Measurements from ENCODE around the gene CTBP2.
"Not testable (repeated sequence)": the region's sequence is repeated elsewhere in the genome, so short reads cannot be mapped to it uniquely, and the experiment has no call there.

The CTBP2 gene

GRCh38 chr10:124991835-124992234, 168.5 kb downstream of the CTBP2 start:
- Histone ChIP-seq H3K27me3 (ENCODE audit: insufficient read depth, low read length, poor library complexity) (no peaks in the 10 kb centered on the region), H3K4ac (ENCODE audit: low read depth, low read length) (no peak overlapping the region), H3K56ac (ENCODE audit: low read length) (no peak overlapping the region), H3K4me1 (ENCODE audit: control insufficient read depth, low read depth, low read length) (no peaks in the 10 kb centered on the region), H3K79me2 (ENCODE audit: control insufficient read depth, insufficient read depth, low read length) (no peaks in the 10 kb centered on the region), H3K79me1 (ENCODE audit: low read length) (no peaks in the 10 kb centered on the region), H3K4me3 (ENCODE audit: low read length) (no peak overlapping the region), H2BK120ac (ENCODE audit: low read depth, low read length) (no peak overlapping the region), H3K9ac (ENCODE audit: low read length) (no peak overlapping the region), H3K23ac (ENCODE audit: low read length) (no peak overlapping the region), H2BK5ac (ENCODE audit: low read length) (no peak overlapping the region), H3K36me3 (ENCODE audit: control insufficient read depth, insufficient read depth, low read length) (peaks cover 11% of the 10 kb centered on the region), H2BK15ac (replicated peaks; ENCODE audit: low read depth) (no peak overlapping the region), H3K18ac (ENCODE audit: low read length) (no peak overlapping the region), H4K5ac (ENCODE audit: low read length) (no peak overlapping the region), H2AK5ac (ENCODE audit: low read length) (no peak overlapping the region), H4K8ac (ENCODE audit: low read depth, low read length) (no peak overlapping the region), H3K4me2 (ENCODE audit: low read length) (no peak overlapping the region), H3K27ac (ENCODE audit: low read depth, low read length) (no peak overlapping the region)
- WGBS (ENCODE audit: extremely low coverage, insufficient coverage, low lambda C conversion rate), result no CpG with 5 or more reads among the region's 4 CpGs
- DNase-seq, result no peak

- no peaks in the 10 kb centered on the region for H3K4me1 ChIP-seq (ENCODE audit: control insufficient read depth, low read depth, low read length)
- no peak for DNase-seq
- no peaks in the 10 kb centered on the region for H3K79me2 ChIP-seq (ENCODE audit: control insufficient read depth, insufficient read depth, low read length)
- no peak overlapping the region for H2BK15ac ChIP-seq (replicated peaks; ENCODE audit: low read depth)
- H2BK120ac ChIP-seq (ENCODE audit: low read depth, low read length), result no peak overlapping the region
- H3K4me3 ChIP-seq (ENCODE audit: low read length), result no peak overlapping the region
- H3K23ac ChIP-seq (ENCODE audit: low read length), result no peak overlapping the region
- H3K4me2 ChIP-seq (ENCODE audit: low read length), result no peak overlapping the region
- H3K79me1 ChIP-seq (ENCODE audit: low read length), result no peaks in the 10 kb centered on the region
- H2BK5ac ChIP-seq (ENCODE audit: low read length), result no peak overlapping the region
- WGBS (ENCODE audit: extremely low coverage, insufficient coverage, low lambda C conversion rate), result no CpG with 5 or more reads among the region's 14 CpGs
- no peak overlapping the region for H3K9ac ChIP-seq (ENCODE audit: low read length)
- H3K56ac ChIP-seq (ENCODE audit: low read length), result no peak overlapping the region
- H4K5ac ChIP-seq (ENCODE audit: low read length), result no peak overlapping the region
- H3K27ac ChIP-seq (ENCODE audit: low read depth, low read length), result no peak overlapping the region
- H3K18ac ChIP-seq (ENCODE audit: low read length), result no peak overlapping the region
- no peak overlapping the region for H4K8ac ChIP-seq (ENCODE audit: low read depth, low read length)
- H3K27me3 ChIP-seq (ENCODE audit: insufficient read depth, low read length, poor library complexity), result no peaks in the 10 kb centered on the region
- peaks cover 11% of the 10 kb centered on the region for H3K36me3 ChIP-seq (ENCODE audit: control insufficient read depth, insufficient read depth, low read length)
- H2AK5ac ChIP-seq (ENCODE audit: low read length), result no peak overlapping the region
- no peak overlapping the region for H3K4ac ChIP-seq (ENCODE audit: low read depth, low read length)
Observed at GRCh38 chr10:124990671-124991625, 169.4 kb downstream of the CTBP2 start.

GRCh38 chr10:124989526-124989925, 170.8 kb downstream of the CTBP2 start:
- Histone ChIP-seq H3K56ac (ENCODE audit: low read length) (no peak overlapping the region), H3K9ac (ENCODE audit: low read length) (no peak overlapping the region), H3K36me3 (ENCODE audit: control insufficient read depth, insufficient read depth, low read length) (peaks cover 13% of the 10 kb centered on the region), H2AK5ac (ENCODE audit: low read length) (no peak overlapping the region), H2BK15ac (replicated peaks; ENCODE audit: low read depth) (no peak overlapping the region), H3K4me1 (ENCODE audit: control insufficient read depth, low read depth, low read length) (no peaks in the 10 kb centered on the region), H2BK5ac (ENCODE audit: low read length) (no peak overlapping the region), H2BK120ac (ENCODE audit: low read depth, low read length) (no peak overlapping the region), H3K4me2 (ENCODE audit: low read length) (no peak overlapping the region), H3K23ac (ENCODE audit: low read length) (no peak overlapping the region), H3K4ac (ENCODE audit: low read depth, low read length) (no peak overlapping the region), H3K79me2 (ENCODE audit: control insufficient read depth, insufficient read depth, low read length) (no peaks in the 10 kb centered on the region), H3K18ac (ENCODE audit: low read length) (no peak overlapping the region), H3K79me1 (ENCODE audit: low read length) (no peaks in the 10 kb centered on the region), H3K4me3 (ENCODE audit: low read length) (no peak overlapping the region), H4K5ac (ENCODE audit: low read length) (no peak overlapping the region), H4K8ac (ENCODE audit: low read depth, low read length) (no peak overlapping the region), H3K27ac (ENCODE audit: low read depth, low read length) (no peak overlapping the region), H3K27me3 (ENCODE audit: insufficient read depth, low read length, poor library complexity) (no peaks in the 10 kb centered on the region)
- no peak for DNase-seq
- whole genome bisulfite sequencing (ENCODE audit: extremely low coverage, insufficient coverage, low lambda C conversion rate), result no CpG with 5 or more reads among the region's 10 CpGs

GRCh38 chr10:124988753-124989152, 171.6 kb downstream of the CTBP2 start:
- not testable (repeated sequence) for H2BK15ac ChIP-seq (replicated peaks; ENCODE audit: low read depth); H3K4ac ChIP-seq (ENCODE audit: low read depth, low read length); H3K18ac ChIP-seq (ENCODE audit: low read length); H3K9ac ChIP-seq (ENCODE audit: low read length); H3K4me3 ChIP-seq (ENCODE audit: low read length); H2BK120ac ChIP-seq (ENCODE audit: low read depth, low read length); H3K4me1 ChIP-seq (ENCODE audit: control insufficient read depth, low read depth, low read length); H3K23ac ChIP-seq (ENCODE audit: low read length); DNase-seq; H4K8ac ChIP-seq (ENCODE audit: low read depth, low read length); H2AK5ac ChIP-seq (ENCODE audit: low read length); H4K5ac ChIP-seq (ENCODE audit: low read length); H3K4me2 ChIP-seq (ENCODE audit: low read length); H3K27me3 ChIP-seq (ENCODE audit: insufficient read depth, low read length, poor library complexity); H3K79me1 ChIP-seq (ENCODE audit: low read length); H3K79me2 ChIP-seq (ENCODE audit: control insufficient read depth, insufficient read depth, low read length); H2BK5ac ChIP-seq (ENCODE audit: low read length); H3K56ac ChIP-seq (ENCODE audit: low read length); H3K27ac ChIP-seq (ENCODE audit: low read depth, low read length)
- WGBS (ENCODE audit: extremely low coverage, insufficient coverage, low lambda C conversion rate), result no CpG with 5 or more reads among the region's 4 CpGs
- peaks cover 13% of the 10 kb centered on the region for H3K36me3 ChIP-seq (ENCODE audit: control insufficient read depth, insufficient read depth, low read length)

DNA sequence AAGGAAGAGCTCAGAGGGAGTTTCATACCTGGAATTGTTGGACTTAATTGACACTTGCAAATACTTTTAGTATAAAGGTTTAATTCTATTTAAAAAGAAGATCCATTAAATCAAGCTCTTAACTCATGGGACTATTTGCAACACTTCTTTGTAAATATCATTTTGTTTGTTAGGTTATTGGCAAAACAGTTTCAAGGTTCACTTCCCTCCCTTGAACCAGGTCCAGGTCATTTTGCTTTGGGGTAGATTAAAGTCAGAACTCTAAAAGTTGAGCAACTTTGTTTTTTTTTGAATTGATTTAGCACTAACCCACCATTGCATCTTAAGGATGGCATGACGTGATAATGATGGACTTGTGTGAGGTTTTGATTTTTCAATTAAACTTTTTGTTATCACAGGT, 172.6 kb downstream of the CTBP2 start:
- no peak overlapping the region for H2BK5ac ChIP-seq (ENCODE audit: low read length)
- DNase-seq, result no peak
- no peak overlapping the region for H2AK5ac ChIP-seq (ENCODE audit: low read length)
- WGBS (ENCODE audit: extremely low coverage, insufficient coverage, low lambda C conversion rate), result no CpG with 5 or more reads among the region's 1 CpG
- H3K4me2 ChIP-seq (ENCODE audit: low read length), result no peak overlapping the region
- no peaks in the 10 kb centered on the region for H3K4me1 ChIP-seq (ENCODE audit: control insufficient read depth, low read depth, low read length)
- no peaks in the 10 kb centered on the region for H3K27me3 ChIP-seq (ENCODE audit: insufficient read depth, low read length, poor library complexity)
- no peaks in the 10 kb centered on the region for H3K79me1 ChIP-seq (ENCODE audit: low read length)
- no peak overlapping the region for H2BK15ac ChIP-seq (replicated peaks; ENCODE audit: low read depth)
- H3K18ac ChIP-seq (ENCODE audit: low read length), result no peak overlapping the region
- H3K56ac ChIP-seq (ENCODE audit: low read length), result no peak overlapping the region
- H3K4ac ChIP-seq (ENCODE audit: low read depth, low read length), result no peak overlapping the region
- no peak overlapping the region for H3K4me3 ChIP-seq (ENCODE audit: low read length)
- no peak overlapping the region for H4K8ac ChIP-seq (ENCODE audit: low read depth, low read length)
- no peak overlapping the region for H3K9ac ChIP-seq (ENCODE audit: low read length)
- no peak overlapping the region for H2BK120ac ChIP-seq (ENCODE audit: low read depth, low read length)
- H3K23ac ChIP-seq (ENCODE audit: low read length), result no peak overlapping the region
- H3K36me3 ChIP-seq (ENCODE audit: control insufficient read depth, insufficient read depth, low read length), result peaks cover 11% of the 10 kb centered on the region
- H3K27ac ChIP-seq (ENCODE audit: low read depth, low read length), result no peak overlapping the region
- H3K79me2 ChIP-seq (ENCODE audit: control insufficient read depth, insufficient read depth, low read length), result no peaks in the 10 kb centered on the region
- H4K5ac ChIP-seq (ENCODE audit: low read length), result no peak overlapping the region
